Stimulated activated CD4-positive, alpha-beta T cell treated with anti-CD3 and anti-CD28 coated beads, Interleukin-2, amount 100 ng/mL, for 4 hours (primary cell): ENCODE measurements around the gene GRK3.
"Not testable (repeated sequence)": the region's sequence is repeated elsewhere in the genome, so short reads cannot be mapped to it uniquely, and the experiment has no call there.

Experiments used
- DNase-seq: peaks from one replicate; pipeline ENCODE4 v3.0.0-alpha.2; 2020; ENCODE audit warnings: low read depth

Gene GRK3

GRCh38 chr22:25551396-25551795 is 13.1 kb upstream of the GRK3 start:
- no peak for DNase-seq

GRCh38 chr22:25552405-25552804 is 12.1 kb upstream of the GRK3 start:
- not testable (repeated sequence) for DNase-seq

GRCh38 chr22:25553131-25553530 is 11.3 kb upstream of the GRK3 start:
- DNase-seq, result no peak

- DNase-seq, result no peak
Measured at GRCh38 chr22:25554238-25554671, 10.2 kb upstream of the GRK3 start.

GRCh38 chr22:25554689-25555088 is 9.8 kb upstream of the GRK3 start:
- DNase-seq, result no peak

- DNase-seq, result no peak
Measured at GRCh38 chr22:25555586-25555985, 8.9 kb upstream of the GRK3 start.

GRCh38 chr22:25557218-25557617 is 7.3 kb upstream of the GRK3 start:
- no peak for DNase-seq

- no peak for DNase-seq
Measured at GRCh38 chr22:25558341-25558740, 6.1 kb upstream of the GRK3 start.

GRCh38 chr22:25559910-25560309 is 4.6 kb upstream of the GRK3 start:
- not testable (repeated sequence) for DNase-seq

- not testable (repeated sequence) for DNase-seq
Measured at GRCh38 chr22:25561182-25561581, 3.3 kb upstream of the GRK3 start.

- not testable (repeated sequence) for DNase-seq
Measured at GRCh38 chr22:25561927-25562326, 2.5 kb upstream of the GRK3 start.

GRCh38 chr22:25562966-25563760 is 1.3 kb upstream of the GRK3 start:
- DNase-seq, result not testable (repeated sequence)

- DNase-seq, result peak; percentile 7
Measured at GRCh38 chr22:25563761-25564319, 635 bp upstream of the GRK3 start.

GRCh38 chr22:25564979-25565677 is 653 bp downstream of the GRK3 start:
- DNase-seq, result no peak

- no peak for DNase-seq
Measured at GRCh38 chr22:25566186-25566897, 1.9 kb downstream of the GRK3 start.

GRCh38 chr22:25566898-25567235 is 2.4 kb downstream of the GRK3 start:
- DNase-seq, result no peak

GRCh38 chr22:25567251-25567675 is 2.8 kb downstream of the GRK3 start:
- no peak for DNase-seq

- DNase-seq, result not testable (repeated sequence)
Measured at GRCh38 chr22:25568066-25568465, 3.6 kb downstream of the GRK3 start.

- no peak for DNase-seq
Measured at GRCh38 chr22:25569361-25569760, 4.9 kb downstream of the GRK3 start.

- DNase-seq, result no peak
Measured at GRCh38 chr22:25569983-25570382, 5.5 kb downstream of the GRK3 start.

GRCh38 chr22:25570486-25570885 is 6.0 kb downstream of the GRK3 start:
- DNase-seq, result no peak

GRCh38 chr22:25571969-25572707 is 7.7 kb downstream of the GRK3 start:
- DNase-seq, result not testable (repeated sequence)
